Mesothelial cell of epicardium (in vitro differentiated cells): ENCODE data around the gene CDHR3. TPM values are rescaled to one million over a fixed set of nuclear protein-coding genes. Genes with fewer than 3 reads are reported as not detected.

Experiments used
- DNase-seq, 2 experiments: peaks; one replicate each; pipeline ENCODE4 v3.0.0; 2021; ENCODE audit warnings: low spot score in 2 of 2; ENCODE audit not compliant: unreplicated experiment in 2 of 2
- H3K27ac Mint-ChIP-seq: 2 replicates; pipeline ENCODE4 v1.8.0; 2021; ENCODE audit warnings: mixed read lengths
- H3K27me3 Mint-ChIP-seq: 2 replicates; pipeline ENCODE4 v1.8.0; 2021; ENCODE audit warnings: low read depth, mixed read lengths
- H3K36me3 Mint-ChIP-seq: 2 replicates; pipeline ENCODE4 v1.8.0; 2021; ENCODE audit warnings: mixed read lengths
- H3K4me1 Mint-ChIP-seq: 2 replicates; pipeline ENCODE4 v1.8.0; 2021; ENCODE audit warnings: mixed read lengths
- H3K4me3 Mint-ChIP-seq: 2 replicates; pipeline ENCODE4 v1.8.0; 2021; ENCODE audit warnings: mild to moderate bottlenecking, moderate library complexity, mixed read lengths
- H3K9me3 Mint-ChIP-seq: 2 replicates; pipeline ENCODE4 v1.8.0; 2021; ENCODE audit warnings: mixed read lengths
- CTCF ChIP-seq: fragments of 200-600 bp; sonication (generic); IDR thresholded peaks from one replicate; pipeline ENCODE4 v1.5.0; 2021; ENCODE audit warnings: antibody characterized with exemption; ENCODE audit not compliant: unreplicated experiment
- total RNA-seq: library from RNA; stranded (reverse); gene quantifications from 3 replicates; pipeline ENCODE4 v1.2.1, GENCODE V29; 2021

CDHR3 gene
- total RNA-seq, 1 donor from 2014 or later, result 3.2 TPM

- no peak for TF ChIP-seq CTCF
- Mint-ChIP-seq H3K4me1 (no peaks in the 10 kb centered on the region), H3K9me3 (peaks cover 41% of the 10 kb centered on the region), H3K27me3 (no peaks in the 10 kb centered on the region), H3K36me3 (peaks cover 12% of the 10 kb centered on the region), H3K27ac (no peak overlapping the region), H3K4me3 (no peak overlapping the region)
- DNase-seq, result no peak
Measured at GRCh38 chr7:105924945-105925344, 38.1 kb upstream of the CDHR3 start.

DNA sequence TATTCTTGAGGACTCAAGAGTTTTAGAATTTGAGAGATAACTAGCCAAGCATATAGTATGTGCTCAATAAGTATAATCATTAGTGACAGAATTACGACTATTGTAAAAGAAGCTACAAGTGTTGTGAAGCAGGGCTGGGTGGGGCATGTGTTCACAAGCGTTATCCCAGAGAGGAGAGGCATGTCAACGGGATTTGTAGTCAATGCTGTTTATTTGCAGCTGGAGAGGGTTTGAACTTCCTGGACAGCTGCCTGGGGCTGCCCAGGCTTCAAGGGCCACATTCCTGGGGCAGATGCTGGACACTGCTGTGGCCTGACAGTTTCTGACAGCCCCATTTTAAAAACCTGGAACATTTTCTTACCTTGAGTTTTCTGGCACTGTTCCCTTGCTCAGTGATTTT is 36.9 kb upstream of the CDHR3 start:
- DNase-seq, result no peak
- no peaks in the 10 kb centered on the region for H3K27me3 Mint-ChIP-seq
- H3K9me3 Mint-ChIP-seq, result peaks cover 41% of the 10 kb centered on the region
- no peaks in the 10 kb centered on the region for H3K4me1 Mint-ChIP-seq
- TF ChIP-seq CTCF, result no peak
- H3K4me3 Mint-ChIP-seq, result no peak overlapping the region
- H3K36me3 Mint-ChIP-seq, result peaks cover 12% of the 10 kb centered on the region
- no peak overlapping the region for H3K27ac Mint-ChIP-seq

GRCh38 chr7:105931179-105931578 is 31.9 kb upstream of the CDHR3 start:
- Mint-ChIP-seq H3K27me3 (no peaks in the 10 kb centered on the region), H3K36me3 (no peaks in the 10 kb centered on the region), H3K27ac (no peak overlapping the region), H3K4me3 (no peak overlapping the region), H3K4me1 (no peaks in the 10 kb centered on the region), H3K9me3 (peaks cover 7% of the 10 kb centered on the region)
- no peak for TF ChIP-seq CTCF
- DNase-seq, result no peak

DNA sequence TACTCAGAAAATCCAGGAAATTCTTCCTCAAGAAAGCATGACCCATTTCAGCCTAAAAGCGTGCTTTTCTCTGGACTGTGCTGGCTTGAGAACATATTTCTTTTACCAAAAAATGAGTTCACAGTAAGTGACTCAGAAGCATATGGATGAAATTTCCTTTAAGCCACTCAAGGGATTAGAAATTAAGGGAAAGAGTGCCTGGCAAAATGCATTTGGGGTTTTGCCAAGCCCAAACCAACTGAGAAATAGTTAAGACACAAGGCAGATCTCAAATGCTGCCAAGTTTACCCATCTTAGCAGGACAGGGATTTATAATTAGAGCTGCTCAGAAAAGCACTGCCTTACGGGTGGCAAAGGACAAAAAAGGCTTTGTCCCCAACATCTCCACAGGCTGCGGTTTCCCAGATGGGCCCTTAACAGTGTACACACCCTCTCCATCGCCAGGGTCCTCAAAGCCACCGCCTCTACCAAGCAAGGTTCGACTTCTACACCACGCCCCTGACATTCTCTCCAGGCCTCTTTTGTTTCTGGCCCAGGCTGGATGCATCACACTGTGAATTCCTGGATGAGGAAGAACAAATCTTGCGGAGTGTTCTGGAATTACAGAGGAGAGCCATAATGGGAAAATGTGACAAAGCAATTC is 30.1 kb upstream of the CDHR3 start:
- no peak for DNase-seq
- H3K27ac Mint-ChIP-seq, result peak overlapping the region; percentile 51
- H3K4me1 Mint-ChIP-seq, result no peaks in the 10 kb centered on the region
- TF ChIP-seq CTCF, result no peak
- no peaks in the 10 kb centered on the region for H3K9me3 Mint-ChIP-seq
- no peaks in the 10 kb centered on the region for H3K27me3 Mint-ChIP-seq
- no peaks in the 10 kb centered on the region for H3K36me3 Mint-ChIP-seq
- no peak overlapping the region for H3K4me3 Mint-ChIP-seq

- DNase-seq, result no peak
- TF ChIP-seq CTCF, result no peak
- H3K4me3 Mint-ChIP-seq, result no peak overlapping the region
- no peaks in the 10 kb centered on the region for H3K27me3 Mint-ChIP-seq
- H3K9me3 Mint-ChIP-seq, result no peaks in the 10 kb centered on the region
- H3K36me3 Mint-ChIP-seq, result no peaks in the 10 kb centered on the region
- no peaks in the 10 kb centered on the region for H3K4me1 Mint-ChIP-seq
- H3K27ac Mint-ChIP-seq, result no peak overlapping the region
Measured at GRCh38 chr7:105934572-105935185, 28.4 kb upstream of the CDHR3 start.
